Measurements from ENCODE around the gene MILR1.
"Not testable (repeated sequence)": the region's sequence is repeated elsewhere in the genome, so short reads cannot be mapped to it uniquely, and the experiment has no call there.

The MILR1 gene

GRCh38 chr17:64449545-64449944 is 630 bp downstream of the MILR1 start:
- Histone ChIP-seq H3K4me1 (ENCODE audit: control insufficient read depth in 1 of 2, insufficient read depth in 2 of 2, low read length in 2 of 2) (peaks cover 6 to 7% of the 10 kb centered on the region in 2 donors), H3K9ac (ENCODE audit: low read depth in 1 of 2, low read length in 2 of 2) (no peak overlapping the region), H3K4me3 (ENCODE audit: low read depth in 1 of 2, low read length in 2 of 2) (peak overlapping the region; percentile 36 to 48), H3K27ac (ENCODE audit: low read depth, low read length) (no peak overlapping the region), H3K27me3 (ENCODE audit: control insufficient read depth in 1 of 2, insufficient read depth in 2 of 2, low read length in 2 of 2) (no peaks in the 10 kb centered on the region), H3K36me3 (ENCODE audit: control insufficient read depth in 1 of 2, insufficient read depth in 2 of 2, low read length in 2 of 2) (no peaks in the 10 kb centered on the region), H3K9me3 (ENCODE audit: control insufficient read depth in 1 of 2, low read length in 2 of 2) (no peaks in the 10 kb centered on the region)

DNA sequence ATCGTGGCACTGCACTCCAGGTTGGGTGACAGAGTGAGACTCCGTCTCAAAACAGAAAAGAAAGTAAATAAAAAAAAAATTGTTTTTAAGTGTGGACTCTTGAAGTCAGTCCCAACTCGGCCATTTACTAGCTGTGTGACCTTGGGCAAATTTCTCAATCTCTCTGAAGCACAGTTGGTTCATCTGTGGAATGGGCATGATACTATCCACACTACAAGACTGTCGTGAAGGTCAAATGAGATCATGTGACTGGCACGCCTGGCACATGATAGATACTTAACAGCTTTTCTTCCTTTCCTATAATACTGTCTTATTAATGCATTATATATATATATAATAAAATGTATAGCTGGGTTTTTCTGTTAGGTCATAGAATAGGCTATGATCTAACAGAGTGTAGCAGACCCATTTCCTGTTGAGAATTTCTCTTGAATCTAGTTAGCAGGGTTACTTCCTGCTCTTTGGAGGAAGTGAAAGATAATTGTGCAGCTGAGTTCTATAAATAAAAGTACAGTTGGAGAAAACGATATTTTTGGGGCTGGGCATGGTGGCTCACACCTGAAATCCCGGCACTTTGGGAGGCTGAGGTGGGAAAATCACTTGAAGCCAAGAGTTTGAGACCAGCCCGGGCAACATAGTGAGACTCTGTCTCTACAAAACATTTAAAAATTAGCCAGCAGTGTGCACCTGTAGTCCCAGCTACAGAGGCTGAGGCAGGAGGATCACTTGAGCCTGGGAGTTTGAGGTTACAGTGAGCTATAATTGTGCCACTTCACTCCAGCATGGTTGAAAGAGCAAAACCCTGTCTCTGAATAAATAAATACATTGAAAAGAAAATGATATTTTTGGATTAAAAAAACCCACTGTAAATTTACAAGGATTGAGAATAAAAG is 7.3 kb downstream of the MILR1 start:
- H3K4me1 ChIP-seq (ENCODE audit: control insufficient read depth in 1 of 2, insufficient read depth in 2 of 2, low read length in 2 of 2): no peaks in the 10 kb centered on the region
- H3K27me3 ChIP-seq (ENCODE audit: control insufficient read depth in 1 of 2, insufficient read depth in 2 of 2, low read length in 2 of 2): no peaks in the 10 kb centered on the region
- H3K9ac ChIP-seq (ENCODE audit: low read depth in 1 of 2, low read length in 2 of 2): no peak overlapping the region
- H3K36me3 ChIP-seq (ENCODE audit: control insufficient read depth in 1 of 2, insufficient read depth in 2 of 2, low read length in 2 of 2): no peaks in the 10 kb centered on the region
- H3K4me3 ChIP-seq (ENCODE audit: low read depth in 1 of 2, low read length in 2 of 2): no peak overlapping the region
- H3K27ac ChIP-seq (ENCODE audit: low read depth, low read length): no peak overlapping the region
- no peaks in the 10 kb centered on the region for H3K9me3 ChIP-seq (ENCODE audit: control insufficient read depth in 1 of 2, low read length in 2 of 2)

DNA sequence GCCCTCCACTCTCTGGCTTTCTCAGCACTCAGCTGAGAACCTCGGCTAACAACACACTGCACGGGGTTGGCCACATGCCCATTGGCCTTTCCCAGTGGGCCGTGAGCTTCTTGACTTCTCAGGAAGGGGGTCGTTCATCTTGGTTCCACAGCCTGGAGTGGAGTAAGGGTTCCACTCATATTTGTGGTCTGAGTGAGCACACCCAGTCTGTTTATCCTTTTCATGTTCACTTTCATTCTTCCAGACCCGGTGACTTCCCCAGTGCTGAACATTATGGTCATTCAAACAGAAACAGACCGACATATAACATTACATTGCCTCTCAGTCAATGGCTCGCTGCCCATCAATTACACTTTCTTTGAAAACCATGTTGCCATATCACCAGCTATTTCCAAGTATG is 8.2 kb downstream of the MILR1 start:
- H3K27me3 ChIP-seq (ENCODE audit: control insufficient read depth in 1 of 2, insufficient read depth in 2 of 2, low read length in 2 of 2): no peaks in the 10 kb centered on the region
- no peak overlapping the region for H3K9ac ChIP-seq (ENCODE audit: low read depth in 1 of 2, low read length in 2 of 2)
- no peaks in the 10 kb centered on the region for H3K4me1 ChIP-seq (ENCODE audit: control insufficient read depth in 1 of 2, insufficient read depth in 2 of 2, low read length in 2 of 2)
- H3K36me3 ChIP-seq (ENCODE audit: control insufficient read depth in 1 of 2, insufficient read depth in 2 of 2, low read length in 2 of 2): no peaks in the 10 kb centered on the region
- H3K4me3 ChIP-seq (ENCODE audit: low read depth in 1 of 2, low read length in 2 of 2): no peak overlapping the region
- H3K9me3 ChIP-seq (ENCODE audit: control insufficient read depth in 1 of 2, low read length in 2 of 2): no peaks in the 10 kb centered on the region
- H3K27ac ChIP-seq (ENCODE audit: low read depth, low read length): no peak overlapping the region

GRCh38 chr17:64458756-64459155 is 9.8 kb downstream of the MILR1 start:
- H3K27ac ChIP-seq (ENCODE audit: low read depth, low read length): no peak overlapping the region
- H3K9ac ChIP-seq (ENCODE audit: low read depth in 1 of 2, low read length in 2 of 2): no peak overlapping the region
- H3K4me1 ChIP-seq (ENCODE audit: control insufficient read depth in 1 of 2, insufficient read depth in 2 of 2, low read length in 2 of 2): no peaks in the 10 kb centered on the region
- no peaks in the 10 kb centered on the region for H3K9me3 ChIP-seq (ENCODE audit: control insufficient read depth in 1 of 2, low read length in 2 of 2)
- H3K36me3 ChIP-seq (ENCODE audit: control insufficient read depth in 1 of 2, insufficient read depth in 2 of 2, low read length in 2 of 2): no peaks in the 10 kb centered on the region
- no peak overlapping the region for H3K4me3 ChIP-seq (ENCODE audit: low read depth in 1 of 2, low read length in 2 of 2)
- H3K27me3 ChIP-seq (ENCODE audit: control insufficient read depth in 1 of 2, insufficient read depth in 2 of 2, low read length in 2 of 2): no peaks in the 10 kb centered on the region

DNA sequence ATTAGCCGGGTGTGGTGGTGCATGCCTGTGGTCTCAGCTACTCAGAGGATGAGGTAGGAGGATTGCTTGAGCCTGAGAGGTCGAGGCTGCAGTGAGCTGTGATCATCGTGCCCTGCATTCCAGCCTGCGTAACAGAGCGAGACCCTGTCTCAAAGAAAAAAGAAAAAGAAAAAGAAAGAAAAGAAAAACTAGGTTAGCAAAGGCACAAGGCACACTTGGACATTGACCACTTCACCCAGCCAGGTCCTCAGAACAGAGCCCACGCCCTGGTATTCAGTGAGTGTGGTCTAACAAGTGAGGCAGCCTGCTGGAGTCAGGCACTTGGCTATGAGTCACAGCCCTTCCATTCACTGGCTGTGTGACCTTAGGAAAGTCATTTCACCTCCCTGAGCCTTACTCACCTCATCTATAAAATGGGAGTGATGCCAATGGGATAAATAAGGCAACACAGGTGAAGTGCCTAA is 10.4 kb downstream of the MILR1 start:
- H3K27me3 ChIP-seq (ENCODE audit: control insufficient read depth in 1 of 2, insufficient read depth in 2 of 2, low read length in 2 of 2): no peaks in the 10 kb centered on the region
- H3K36me3 ChIP-seq (ENCODE audit: control insufficient read depth in 1 of 2, insufficient read depth in 2 of 2, low read length in 2 of 2): no peaks in the 10 kb centered on the region
- H3K4me1 ChIP-seq (ENCODE audit: control insufficient read depth in 1 of 2, insufficient read depth in 2 of 2, low read length in 2 of 2): no peaks in the 10 kb centered on the region
- no peak overlapping the region for H3K4me3 ChIP-seq (ENCODE audit: low read depth in 1 of 2, low read length in 2 of 2)
- H3K27ac ChIP-seq (ENCODE audit: low read depth, low read length): no peak overlapping the region
- H3K9ac ChIP-seq (ENCODE audit: low read depth in 1 of 2, low read length in 2 of 2): no peak overlapping the region
- H3K9me3 ChIP-seq (ENCODE audit: control insufficient read depth in 1 of 2, low read length in 2 of 2): no peaks in the 10 kb centered on the region

DNA sequence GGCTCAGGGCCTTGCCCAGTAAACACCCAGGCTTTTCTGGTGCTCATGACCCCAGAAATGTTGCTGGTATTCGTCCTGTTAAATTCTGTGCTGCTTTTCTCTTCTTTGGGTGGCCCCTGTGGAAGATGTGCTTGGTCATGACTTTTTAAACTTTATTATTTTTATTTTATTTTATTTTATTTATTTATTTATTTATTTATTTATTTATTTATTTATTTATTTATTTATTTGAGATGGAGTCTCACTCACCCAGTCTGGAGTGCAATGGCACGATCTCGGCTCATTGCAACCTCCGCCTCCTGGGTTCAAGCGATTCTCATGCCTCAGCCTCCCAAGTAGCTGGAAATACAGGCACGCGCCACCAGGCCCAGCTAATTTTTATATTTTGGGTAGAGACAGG is 10.9 kb downstream of the MILR1 start:
- H3K9ac ChIP-seq (ENCODE audit: low read depth in 1 of 2, low read length in 2 of 2); H3K27me3 ChIP-seq (ENCODE audit: control insufficient read depth in 1 of 2, insufficient read depth in 2 of 2, low read length in 2 of 2); H3K4me1 ChIP-seq (ENCODE audit: control insufficient read depth in 1 of 2, insufficient read depth in 2 of 2, low read length in 2 of 2); H3K4me3 ChIP-seq (ENCODE audit: low read depth in 1 of 2, low read length in 2 of 2); H3K36me3 ChIP-seq (ENCODE audit: control insufficient read depth in 1 of 2, insufficient read depth in 2 of 2, low read length in 2 of 2); H3K27ac ChIP-seq (ENCODE audit: low read depth, low read length); H3K9me3 ChIP-seq (ENCODE audit: control insufficient read depth in 1 of 2, low read length in 2 of 2): not testable (repeated sequence)

GRCh38 chr17:64460955-64461354 is 12.0 kb downstream of the MILR1 start:
- no peaks in the 10 kb centered on the region for H3K4me1 ChIP-seq (ENCODE audit: control insufficient read depth in 1 of 2, insufficient read depth in 2 of 2, low read length in 2 of 2)
- H3K9ac ChIP-seq (ENCODE audit: low read depth in 1 of 2, low read length in 2 of 2): no peak overlapping the region
- no peaks in the 10 kb centered on the region for H3K9me3 ChIP-seq (ENCODE audit: control insufficient read depth in 1 of 2, low read length in 2 of 2)
- H3K4me3 ChIP-seq (ENCODE audit: low read depth in 1 of 2, low read length in 2 of 2): no peak overlapping the region
- no peaks in the 10 kb centered on the region for H3K36me3 ChIP-seq (ENCODE audit: control insufficient read depth in 1 of 2, insufficient read depth in 2 of 2, low read length in 2 of 2)
- H3K27ac ChIP-seq (ENCODE audit: low read depth, low read length): no peak overlapping the region
- H3K27me3 ChIP-seq (ENCODE audit: control insufficient read depth in 1 of 2, insufficient read depth in 2 of 2, low read length in 2 of 2): no peaks in the 10 kb centered on the region

GRCh38 chr17:64461788-64462187 is 12.9 kb downstream of the MILR1 start:
- Histone ChIP-seq H3K36me3 (ENCODE audit: control insufficient read depth in 1 of 2, insufficient read depth in 2 of 2, low read length in 2 of 2) (no peaks in the 10 kb centered on the region), H3K4me3 (ENCODE audit: low read depth in 1 of 2, low read length in 2 of 2) (no peak overlapping the region), H3K9ac (ENCODE audit: low read depth in 1 of 2, low read length in 2 of 2) (no peak overlapping the region), H3K4me1 (ENCODE audit: control insufficient read depth in 1 of 2, insufficient read depth in 2 of 2, low read length in 2 of 2) (no peaks in the 10 kb centered on the region), H3K27me3 (ENCODE audit: control insufficient read depth in 1 of 2, insufficient read depth in 2 of 2, low read length in 2 of 2) (no peaks in the 10 kb centered on the region), H3K9me3 (ENCODE audit: control insufficient read depth in 1 of 2, low read length in 2 of 2) (no peaks in the 10 kb centered on the region), H3K27ac (ENCODE audit: low read depth, low read length) (no peak overlapping the region)

DNA sequence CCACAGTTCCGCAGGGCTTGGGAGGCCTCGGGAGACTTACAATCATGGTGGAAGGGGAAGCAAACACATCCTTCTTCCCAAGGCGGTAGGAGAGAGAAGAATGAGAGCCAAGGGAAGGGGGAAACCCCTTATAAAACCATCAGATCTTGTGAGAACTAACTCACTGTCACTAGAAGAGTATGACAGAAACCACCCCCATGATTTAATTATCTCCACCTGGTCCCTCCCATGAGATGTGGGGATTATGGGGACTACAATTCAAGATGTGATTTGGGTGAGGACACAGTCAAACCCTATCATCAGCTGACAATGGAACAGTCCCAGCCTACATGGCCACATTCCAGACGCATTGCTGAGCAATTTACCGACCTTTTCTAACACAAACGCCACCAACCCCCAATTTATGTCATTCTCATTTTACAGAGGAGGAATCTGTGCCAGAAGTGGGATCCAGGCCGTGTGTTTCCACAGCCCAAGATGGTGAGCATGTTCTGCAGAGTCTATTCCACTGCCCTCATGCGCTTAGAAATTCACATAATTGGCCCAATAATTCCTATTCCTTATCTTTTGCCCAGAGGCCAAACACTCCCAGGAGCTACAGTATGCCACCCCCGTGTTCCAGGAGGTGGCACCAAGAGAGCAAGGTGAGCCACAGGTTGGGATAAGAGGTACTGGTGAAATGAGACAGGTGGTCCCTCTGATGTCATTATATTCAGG is 17.3 kb downstream of the MILR1 start:
- H3K27me3 ChIP-seq (ENCODE audit: control insufficient read depth in 1 of 2, insufficient read depth in 2 of 2, low read length in 2 of 2): no peaks in the 10 kb centered on the region
- H3K4me3 ChIP-seq (ENCODE audit: low read depth in 1 of 2, low read length in 2 of 2): no peak overlapping the region
- no peaks in the 10 kb centered on the region for H3K9me3 ChIP-seq (ENCODE audit: control insufficient read depth in 1 of 2, low read length in 2 of 2)
- H3K36me3 ChIP-seq (ENCODE audit: control insufficient read depth in 1 of 2, insufficient read depth in 2 of 2, low read length in 2 of 2): no peaks in the 10 kb centered on the region
- H3K9ac ChIP-seq (ENCODE audit: low read depth in 1 of 2, low read length in 2 of 2): no peak overlapping the region
- H3K4me1 ChIP-seq (ENCODE audit: control insufficient read depth in 1 of 2, insufficient read depth in 2 of 2, low read length in 2 of 2): no peaks in the 10 kb centered on the region
- H3K27ac ChIP-seq (ENCODE audit: low read depth, low read length): no peak overlapping the region

GRCh38 chr17:64466834-64467233 is 17.9 kb downstream of the MILR1 start:
- H3K9ac ChIP-seq (ENCODE audit: low read depth in 1 of 2, low read length in 2 of 2); H3K9me3 ChIP-seq (ENCODE audit: control insufficient read depth in 1 of 2, low read length in 2 of 2); H3K4me1 ChIP-seq (ENCODE audit: control insufficient read depth in 1 of 2, insufficient read depth in 2 of 2, low read length in 2 of 2); H3K27me3 ChIP-seq (ENCODE audit: control insufficient read depth in 1 of 2, insufficient read depth in 2 of 2, low read length in 2 of 2); H3K4me3 ChIP-seq (ENCODE audit: low read depth in 1 of 2, low read length in 2 of 2); H3K36me3 ChIP-seq (ENCODE audit: control insufficient read depth in 1 of 2, insufficient read depth in 2 of 2, low read length in 2 of 2); H3K27ac ChIP-seq (ENCODE audit: low read depth, low read length): not testable (repeated sequence)
